HG03571 (cell line): Measurements from ENCODE around the gene YIF1B.

Experiments
- ATAC-seq: cut with Tn5 transposase; IDR thresholded peaks from one replicate; pipeline ENCODE4 v1.9.1; 2021; ENCODE audit not compliant: unreplicated experiment

The YIF1B gene

GRCh38 chr19:38306236-38306635, 9.5 kb downstream of the YIF1B start:
- no peak for ATAC-seq

- no peak for ATAC-seq
Observed at GRCh38 chr19:38304866-38305429, 10.8 kb downstream of the YIF1B start.

DNA sequence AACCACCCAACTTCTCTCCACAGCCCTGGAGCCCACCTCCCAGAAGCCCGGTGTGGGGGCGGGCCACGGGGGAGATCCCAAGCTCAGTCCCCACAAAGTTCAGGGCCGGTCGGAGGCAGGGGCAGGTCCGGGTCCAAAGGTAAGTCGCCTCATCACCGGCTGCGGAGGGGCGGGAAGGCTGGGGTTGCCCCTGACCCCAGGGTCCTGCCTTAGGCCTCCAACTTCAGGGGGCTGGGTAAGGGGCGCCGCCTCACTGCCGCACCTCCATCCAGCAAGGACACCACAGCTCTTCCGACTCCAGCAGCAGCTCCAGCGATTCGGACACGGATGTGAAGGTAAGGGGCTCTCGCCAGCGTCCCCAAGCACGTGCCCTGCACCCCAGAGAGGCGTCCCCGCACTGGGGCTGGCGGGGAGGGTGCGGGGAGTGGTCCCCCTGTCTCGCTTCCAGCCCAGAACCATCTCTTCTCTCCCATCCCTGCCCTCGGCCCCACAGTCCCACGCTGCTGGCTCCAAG, 11.3 kb downstream of the YIF1B start:
- ATAC-seq, result no peak

- ATAC-seq, result no peak
Observed at GRCh38 chr19:38303517-38304351, 12.0 kb downstream of the YIF1B start, which contains the start of gene C19orf33. C19orf33 (plus strand) TSS chr19:38304251; CDS start chr19:38304262, 11 bp downstream.

DNA sequence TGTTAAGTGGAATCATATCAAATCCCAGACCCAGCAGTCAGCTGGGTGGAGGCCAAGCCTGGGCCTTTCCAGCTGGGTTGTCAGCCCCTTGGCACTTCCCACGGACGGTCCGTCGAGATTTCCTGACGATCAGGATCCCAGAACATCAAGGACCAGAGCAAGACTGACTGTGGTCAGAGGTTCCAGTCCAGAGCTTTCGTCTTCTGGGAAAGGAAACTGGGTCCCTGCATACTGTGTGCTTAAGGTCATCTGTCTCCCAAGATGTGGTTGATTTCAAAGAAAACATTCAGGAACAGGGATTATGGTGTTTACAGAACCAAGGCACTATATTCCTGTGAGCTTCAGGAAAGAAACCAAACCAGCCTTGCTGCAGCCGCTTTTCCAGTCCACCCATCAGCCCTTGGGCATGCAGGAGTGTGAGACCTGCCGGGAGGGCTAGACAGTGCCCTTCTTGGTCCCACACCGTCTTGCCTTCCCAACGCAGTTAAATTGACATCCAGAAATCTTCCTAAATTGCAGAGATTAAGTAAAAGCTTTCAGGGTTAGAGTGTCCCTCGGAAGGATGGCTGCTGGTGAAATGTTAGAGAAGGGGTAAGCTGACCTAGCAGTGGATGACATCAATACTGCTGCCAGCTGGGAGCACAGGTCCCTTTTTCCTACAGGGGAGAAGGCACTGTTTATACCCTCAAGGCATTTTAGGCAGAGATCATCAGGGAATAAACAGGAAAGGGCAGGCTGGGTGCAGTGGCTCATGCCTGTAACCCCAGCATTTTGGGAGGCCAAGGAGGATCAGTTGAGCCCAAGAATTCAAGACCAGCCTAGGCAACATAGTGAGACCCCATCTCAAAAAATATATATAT, 16.7 kb downstream of the YIF1B start:
- ATAC-seq, result no peak

- ATAC-seq, result no peak
Observed at GRCh38 chr19:38294090-38294489, 21.7 kb downstream of the YIF1B start.

DNA sequence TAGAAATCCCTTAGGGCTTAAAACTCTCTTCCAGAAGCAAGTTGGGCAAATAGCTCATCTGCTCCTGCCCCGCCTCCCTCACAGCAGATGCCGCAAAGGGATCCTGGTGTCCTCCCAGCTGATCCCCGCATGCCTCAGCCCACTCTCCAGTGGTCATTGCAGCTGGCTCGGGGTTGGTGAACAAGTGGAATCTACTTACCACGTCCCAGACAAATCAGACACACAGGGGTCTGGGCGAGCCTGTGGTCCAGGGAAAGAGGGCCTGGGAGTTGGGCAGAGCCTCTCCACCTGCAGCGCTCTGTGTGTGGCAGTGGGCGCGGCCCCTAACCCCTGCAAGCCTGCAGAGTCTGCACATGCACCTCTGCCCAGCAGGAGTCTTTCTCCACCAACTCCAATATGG, 22.5 kb downstream of the YIF1B start:
- no peak for ATAC-seq

DNA sequence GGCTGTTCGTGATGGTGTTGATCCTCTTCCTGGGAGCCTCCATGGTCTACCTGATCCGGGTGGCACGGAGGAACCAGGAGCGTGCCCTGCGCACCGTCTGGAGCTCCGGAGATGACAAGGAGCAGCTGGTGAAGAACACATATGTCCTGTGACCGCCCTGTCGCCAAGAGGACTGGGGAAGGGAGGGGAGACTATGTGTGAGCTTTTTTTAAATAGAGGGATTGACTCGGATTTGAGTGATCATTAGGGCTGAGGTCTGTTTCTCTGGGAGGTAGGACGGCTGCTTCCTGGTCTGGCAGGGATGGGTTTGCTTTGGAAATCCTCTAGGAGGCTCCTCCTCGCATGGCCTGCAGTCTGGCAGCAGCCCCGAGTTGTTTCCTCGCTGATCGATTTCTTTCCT, 23.9 kb downstream of the YIF1B start:
- no peak for ATAC-seq

DNA sequence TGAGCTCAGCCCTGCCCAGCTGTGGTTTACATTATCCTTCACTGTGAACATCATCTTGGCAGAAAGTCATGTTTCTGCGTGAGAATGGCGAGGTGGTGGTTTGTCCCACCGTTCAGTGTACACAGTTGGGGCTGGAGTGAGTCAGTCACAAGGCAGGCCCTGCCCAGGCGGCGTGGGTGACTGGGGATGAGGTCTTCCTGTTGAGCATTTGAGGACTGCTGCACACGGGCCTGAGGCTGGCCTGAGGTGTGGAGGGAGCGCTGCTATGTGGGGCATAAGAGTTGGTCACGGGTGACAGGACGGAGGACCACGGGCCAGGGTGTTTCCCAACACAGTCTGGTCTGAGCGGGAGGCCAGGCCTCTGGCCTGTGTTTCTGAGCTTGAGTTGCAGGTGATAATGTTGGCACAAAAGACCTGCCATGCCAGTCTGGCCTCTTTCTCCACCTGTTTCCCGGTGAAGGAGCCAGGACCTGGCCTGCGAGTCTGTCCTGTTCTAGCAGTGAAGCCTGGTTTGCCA, 25.1 kb downstream of the YIF1B start:
- ATAC-seq, result no peak

- ATAC-seq, result no peak
Observed at GRCh38 chr19:38289955-38290354, 25.8 kb downstream of the YIF1B start.

DNA sequence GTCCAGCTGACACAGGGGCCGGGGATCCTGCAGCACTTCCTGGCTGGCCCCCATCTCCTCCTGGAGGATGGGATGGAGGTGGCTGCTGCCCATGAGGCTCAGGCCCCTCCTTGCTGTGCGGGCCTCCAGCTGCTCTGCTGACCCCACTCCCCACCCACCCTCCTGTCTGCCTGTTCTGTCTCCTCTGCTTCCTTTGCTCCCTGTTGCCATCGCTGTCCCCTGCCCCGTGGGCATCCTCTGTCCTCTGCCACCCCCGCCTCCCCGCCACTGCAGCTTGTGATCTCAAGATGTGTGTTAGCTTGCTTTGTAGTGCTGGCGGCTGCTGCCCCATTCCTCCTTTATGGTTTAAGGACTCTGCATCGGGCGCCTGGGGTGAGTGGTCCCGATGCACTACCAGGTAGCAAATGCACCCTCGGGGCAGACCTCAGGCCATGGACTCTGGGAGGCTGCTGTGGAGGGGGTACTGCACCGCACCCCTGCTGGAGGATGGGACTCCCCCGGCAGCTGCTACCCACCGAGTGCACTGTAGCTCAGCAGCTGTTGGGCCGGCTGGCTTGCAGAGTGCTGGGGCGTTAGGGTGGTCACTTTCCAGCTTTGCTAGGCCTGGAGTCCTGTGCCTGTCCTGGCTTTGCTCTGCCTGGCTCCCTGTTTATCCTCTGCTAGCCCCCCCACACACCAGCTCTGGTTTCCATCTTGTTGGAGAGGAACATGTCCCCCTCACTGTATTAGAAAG, 27.5 kb downstream of the YIF1B start:
- no peak for ATAC-seq

GRCh38 chr19:38287604-38288003, 28.1 kb downstream of the YIF1B start:
- no peak for ATAC-seq

DNA sequence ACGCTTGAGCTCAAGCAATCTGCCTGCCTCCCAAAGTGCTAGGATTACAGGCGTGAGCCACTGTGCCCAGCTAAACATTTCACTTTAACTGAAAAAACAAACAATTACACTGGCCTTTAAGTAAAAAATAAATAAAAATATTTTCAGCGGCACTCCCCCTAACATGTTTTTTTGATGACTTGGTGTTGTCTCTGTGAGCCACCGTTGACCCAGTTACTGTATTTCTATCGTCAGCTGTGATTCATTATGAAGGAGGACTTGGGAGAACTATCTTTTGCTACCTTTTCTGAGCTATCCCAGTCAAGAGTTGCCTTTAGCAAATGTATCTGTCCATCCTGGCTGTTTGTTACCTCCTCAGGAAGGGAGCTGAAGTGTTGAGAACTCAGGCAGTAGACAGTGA, 30.2 kb downstream of the YIF1B start:
- no peak for ATAC-seq

GRCh38 chr19:38284422-38284821, 31.3 kb downstream of the YIF1B start:
- ATAC-seq, result no peak

GRCh38 chr19:38283271-38283670, 32.5 kb downstream of the YIF1B start:
- no peak for ATAC-seq

DNA sequence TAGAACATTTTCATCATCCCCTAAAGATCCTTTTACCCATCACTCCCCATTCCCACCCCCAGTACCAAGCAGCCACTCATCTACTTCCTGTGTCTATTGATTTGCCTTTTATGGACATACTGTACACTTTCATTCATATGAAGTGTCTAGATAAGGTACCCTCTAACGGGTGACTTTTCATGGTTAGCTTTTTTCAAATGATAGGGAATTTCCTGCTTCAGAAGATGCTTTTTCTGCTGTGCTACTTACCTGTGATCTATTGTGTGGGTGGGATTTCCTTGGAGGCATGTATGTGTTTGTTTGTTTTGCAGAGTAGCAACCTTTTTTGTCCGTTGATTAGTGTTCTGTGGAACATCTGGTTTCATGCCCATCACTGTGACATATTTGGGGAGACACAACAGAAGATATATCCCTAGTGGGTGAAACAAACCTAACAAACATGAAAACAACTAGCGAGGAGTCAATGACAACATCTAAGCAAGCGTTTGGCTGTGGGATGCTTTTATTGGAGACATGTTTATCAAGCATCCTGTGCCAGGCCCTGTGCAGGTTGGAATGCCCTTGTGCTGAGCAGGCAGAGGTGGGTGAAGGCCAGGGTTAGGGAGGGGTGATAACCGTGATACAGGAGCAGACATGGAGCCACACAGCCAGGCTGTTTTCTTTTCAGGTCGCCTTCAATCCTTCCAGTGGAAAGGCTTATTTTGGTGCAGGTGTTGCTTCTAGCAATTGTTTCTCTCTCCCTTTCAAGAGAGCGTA, 33.8 kb downstream of the YIF1B start:
- no peak for ATAC-seq

DNA sequence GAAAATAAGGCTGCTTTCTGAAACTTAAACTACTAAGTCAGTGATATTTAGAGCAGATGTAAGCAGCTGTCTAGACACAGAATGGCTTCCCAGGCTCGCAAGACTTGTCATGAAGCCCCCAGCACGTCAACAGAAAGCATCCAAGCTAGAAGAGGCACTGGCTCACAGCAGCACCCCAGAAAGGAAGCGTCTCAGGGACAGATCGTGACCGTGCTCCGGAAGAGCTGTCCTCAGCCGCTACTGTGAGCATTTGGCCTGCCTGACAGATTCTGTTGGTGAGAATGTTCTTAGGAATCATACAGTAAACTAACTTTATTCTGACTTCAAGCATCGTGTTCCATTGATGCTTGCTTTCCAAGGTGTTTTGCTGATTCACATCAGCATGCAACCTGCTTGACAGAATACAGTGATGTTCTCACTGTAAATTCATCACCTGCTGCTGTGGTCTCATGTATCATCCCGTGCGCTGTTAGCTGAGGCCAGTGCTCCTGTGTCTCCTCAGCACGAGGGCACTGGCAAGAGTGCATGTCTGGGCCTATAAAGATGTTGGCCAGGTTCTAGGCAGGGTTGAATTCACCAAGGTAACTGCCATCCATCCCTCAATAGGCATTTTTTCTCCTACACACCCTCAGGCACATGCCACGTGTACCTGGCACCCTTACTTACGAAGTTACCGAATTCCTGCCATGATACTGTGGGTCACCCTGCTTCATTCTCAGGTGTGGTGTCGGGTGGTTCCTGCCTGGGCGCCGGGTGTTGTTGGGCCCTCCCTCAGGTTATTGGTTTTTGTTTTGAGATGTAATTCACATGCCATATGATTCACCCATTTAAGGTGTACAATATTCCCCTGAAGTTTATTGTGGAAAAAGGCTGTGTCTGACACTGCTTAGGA, 35.5 kb downstream of the YIF1B start:
- ATAC-seq, result no peak

- no peak for ATAC-seq
Observed at GRCh38 chr19:38278751-38279150, 37.0 kb downstream of the YIF1B start.
